ENCODE measurements around the gene AGPS.

- TF ChIP-seq CTCF (IDR thresholded peaks at IDR 0.05; ENCODE audit: low read depth, low read length) (no peak), EZH2phosphoT487 (IDR thresholded peaks at IDR 0.05; ENCODE audit: low read depth) (no peak)
Observed at GRCh38 chr2:177532567-177532966, 140.0 kb downstream of the AGPS start.

Data from OCI-LY3 (cell line).